ENCODE measurements around the gene PSME2. TPM values are rescaled to one million over a fixed set of nuclear protein-coding genes. Genes with fewer than 3 reads are reported as not detected.

Gene PSME2
- total and polyA plus RNA-seq, 2 donors (not counting 3 experiments of a cell fraction or from before 2014, with no cell fraction given): 66.5 to 126 TPM

GRCh38 chr14:24139272-24139934, 7.0 kb downstream of the PSME2 start:
- Histone ChIP-seq H3K79me2 (ENCODE audit: control insufficient read depth, insufficient read depth, low read length) (peaks cover 21% of the 10 kb centered on the region), H3K4me1 (ENCODE audit: control insufficient read depth, extremely low read depth, insufficient read depth, low read length) (peaks cover 19% of the 10 kb centered on the region), H3K4me3 (replicated peaks in 1 of 3; ENCODE audit: insufficient read depth in 1 of 3, low read depth in 1 of 3, low read length in 3 of 3) (no peak overlapping the region), H3K9me1 (replicated peaks; ENCODE audit: control insufficient read depth, extremely low read depth, insufficient read depth, low read length) (no peaks in the 10 kb centered on the region), H3K9me3 (replicated peaks; ENCODE audit: control insufficient read depth, insufficient read depth, low read length) (no peaks in the 10 kb centered on the region), H3K27me3 (ENCODE audit: control insufficient read depth in 2 of 2, insufficient read depth in 2 of 2, low read length in 2 of 2) (no peaks in the 10 kb centered on the region), H4K20me1 (replicated peaks; ENCODE audit: control insufficient read depth, extremely low read depth, insufficient read depth, low read length) (no peaks in the 10 kb centered on the region), H3K36me3 (ENCODE audit: control insufficient read depth in 2 of 2, extremely low read depth in 1 of 2, insufficient read depth in 2 of 2, low read length in 2 of 2) (peaks cover 6 to 23% of the 10 kb centered on the region in 2 experiments), H3K9ac (replicated peaks; ENCODE audit: extremely low read depth, insufficient read depth, low read length) (no peak overlapping the region), H2AFZ (ENCODE audit: low read depth, low read length) (no peak overlapping the region), H3K27ac (ENCODE audit: insufficient read depth, low read depth, low read length) (no peak overlapping the region), H3K4me2 (ENCODE audit: insufficient read depth, low read length) (peak overlapping the region; percentile 44)
- CTCF ChIA-PET: no interaction called here
- TF ChIP-seq MAX (IDR thresholded peaks at IDR 0.05; ENCODE audit: insufficient read depth, insufficient read length) (no peak), CTCF (IDR thresholded peaks at IDR 0.05; ENCODE audit: extremely low read depth in 1 of 2, insufficient read depth in 1 of 2, low read depth in 1 of 2, low read length in 2 of 2) (no peak), POLR2A (IDR thresholded peaks at IDR 0.05; ENCODE audit: low read depth, low read length) (no peak), JUN (IDR thresholded peaks at IDR 0.05; ENCODE audit: borderline replicate concordance, insufficient read depth, insufficient read length, low read depth) (no peak), EZH2 (IDR thresholded peaks at IDR 0.05; ENCODE audit: borderline replicate concordance, low read depth, low read length, severe bottlenecking) (no peak), POLR2AphosphoS5 (IDR thresholded peaks at IDR 0.05; ENCODE audit: insufficient read depth, low read depth, low read length) (no peak), GATA2 (IDR thresholded peaks at IDR 0.05; ENCODE audit: insufficient read depth, insufficient read length, low read depth, low read length) (no peak)
- intact Hi-C loops (cut with micrococcal nuclease) (no loop called here), dilution Hi-C loops (cut with MboI; ENCODE audit: extremely low pct_ligation_motif_present, low sequenced_read_pairs) (no loop called here)
- POLR2A ChIA-PET: no interaction called here
- FAIRE-seq (no peak), DNase-seq (ENCODE audit: low read depth, low spot score) (no peak)
- BruUV-seq (replicated peaks): no TSS peak
